Skeletal muscle tissue (tissue), 4 donors: Measurements from ENCODE around the gene CLDN4. TPM values are rescaled to one million over a fixed set of nuclear protein-coding genes. Genes with fewer than 3 reads are reported as not detected.
"Not testable (repeated sequence)": the region's sequence is repeated elsewhere in the genome, so short reads cannot be mapped to it uniquely, and the experiment has no call there.

ENCODE experiments used
- H3K27ac ChIP-seq: one replicate; pipeline ENCODE4 v1.7.0; 2013; ENCODE audit warnings: mild to moderate bottlenecking, low read depth, low read length, inconsistent platforms
- H3K27me3 ChIP-seq, 3 donors: one replicate each; pipeline ENCODE4 v1.7.0; 2013; ENCODE audit warnings: low read length in 3 of 3; ENCODE audit not compliant: control insufficient read depth in 3 of 3, insufficient read depth in 3 of 3
- H3K36me3 ChIP-seq, 3 donors: one replicate each; pipeline ENCODE4 v1.7.0; 2013; ENCODE audit warnings: low read length in 3 of 3; ENCODE audit not compliant: control insufficient read depth in 3 of 3, insufficient read depth in 3 of 3
- H3K4me1 ChIP-seq, 3 donors: one replicate each; pipeline ENCODE4 v1.7.0; 2013; ENCODE audit warnings: low read length in 3 of 3, mild to moderate bottlenecking in 3 of 3; ENCODE audit not compliant: control insufficient read depth in 3 of 3, insufficient read depth in 3 of 3
- H3K4me3 ChIP-seq, 3 donors: one replicate each; pipeline ENCODE4 v1.7.0; 2013; ENCODE audit warnings: low read length in 3 of 3
- H3K9ac ChIP-seq, 3 donors: one replicate each; pipeline ENCODE4 v1.7.0; 2013; ENCODE audit warnings: low read length in 3 of 3, mild to moderate bottlenecking in 3 of 3, moderate library complexity in 2 of 3, low read depth in 1 of 3
- H3K9me3 ChIP-seq, 3 donors: one replicate each; pipeline ENCODE4 v1.7.0; 2013; ENCODE audit warnings: low read length in 3 of 3; ENCODE audit not compliant: control insufficient read depth in 3 of 3
- total RNA-seq: library from RNA; depleted of rRNA; stranded (reverse); fragments of >200 nt; gene quantifications from one replicate; pipeline ENCODE4 v1.2.3, GENCODE V29; 2014
- donor health status: Osteomylitis.

The CLDN4 gene
- total RNA-seq, 1 donor from 2014 or later: not detected

GRCh38 chr7:73831834-73832651 is 1.2 kb downstream of the CLDN4 start:
- Histone ChIP-seq H3K27ac (no peak overlapping the region), H3K27me3 (peaks cover 0 to 25% (median 11%) of the 10 kb centered on the region in 3 donors)

GRCh38 chr7:73832806-73833205 is 2.0 kb downstream of the CLDN4 start:
- Histone ChIP-seq H3K4me3 (no peak overlapping the region), H3K9ac (no peak overlapping the region), H3K27me3 (peaks cover 0 to 25% (median 11%) of the 10 kb centered on the region in 3 donors), H3K4me1 (peaks cover 5 to 6% (median 5%) of the 10 kb centered on the region in 3 donors), H3K36me3 (no peaks in the 10 kb centered on the region), H3K9me3 (no peaks in the 10 kb centered on the region), H3K27ac (no peak overlapping the region)

More at GRCh38 chr7:73831834-73832651, 1.2 kb downstream of the CLDN4 start:
- no peak overlapping the region for H3K9ac ChIP-seq
- no peaks in the 10 kb centered on the region for H3K36me3 ChIP-seq
- H3K4me3 ChIP-seq: no peak overlapping the region
- H3K4me1 ChIP-seq: peaks cover 11% of the 10 kb centered on the region in 3 donors
- no peaks in the 10 kb centered on the region for H3K9me3 ChIP-seq

DNA sequence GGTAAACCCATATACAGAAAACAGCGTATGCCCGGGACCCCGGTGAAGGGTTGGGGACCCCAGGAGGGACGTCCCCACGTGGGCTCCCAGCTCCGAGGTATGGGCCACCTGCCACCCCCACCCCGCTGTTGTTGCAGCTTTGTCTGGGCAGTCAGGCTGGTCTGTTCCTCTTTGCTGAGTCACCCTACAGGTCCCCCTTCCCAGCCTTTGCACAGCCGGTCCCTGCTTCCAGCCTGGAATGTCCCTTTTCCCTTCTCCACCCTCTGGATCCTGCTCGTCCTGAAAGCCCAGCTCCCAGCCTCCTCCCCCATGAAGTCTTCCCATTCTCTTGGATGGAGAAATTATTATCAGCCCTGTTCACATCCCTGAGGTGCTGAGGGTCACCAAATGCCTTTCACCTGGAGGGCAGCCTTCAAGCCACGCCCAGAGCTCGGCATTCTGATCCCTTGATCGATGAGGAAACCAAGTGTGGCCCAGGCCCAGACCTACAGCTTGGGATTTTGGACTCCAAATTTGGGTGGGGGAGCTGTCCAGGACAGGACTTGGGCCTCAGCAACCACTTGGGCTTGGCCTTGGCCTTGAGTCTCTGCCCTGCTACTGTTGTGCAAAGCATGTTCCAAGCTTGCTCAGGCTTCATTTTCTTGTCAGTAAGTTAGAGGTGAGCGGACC is 2.6 kb downstream of the CLDN4 start:
- no peaks in the 10 kb centered on the region for H3K36me3 ChIP-seq
- H3K4me3 ChIP-seq: no peak overlapping the region
- peaks cover 0 to 2% (median under 1%) of the 10 kb centered on the region in 3 donors for H3K4me1 ChIP-seq
- H3K27ac ChIP-seq: no peak overlapping the region
- no peak overlapping the region for H3K9ac ChIP-seq
- peaks cover 0 to 25% (median 11%) of the 10 kb centered on the region in 3 donors for H3K27me3 ChIP-seq
- H3K9me3 ChIP-seq: no peaks in the 10 kb centered on the region

GRCh38 chr7:73834626-73835191 is 3.9 kb downstream of the CLDN4 start:
- Histone ChIP-seq H3K4me1 (peaks cover 0 to 2% (median 0%) of the 10 kb centered on the region in 3 donors), H3K36me3 (no peaks in the 10 kb centered on the region), H3K27ac (no peak overlapping the region), H3K4me3 (no peak overlapping the region), H3K9me3 (no peaks in the 10 kb centered on the region), H3K27me3 (peaks cover 0 to 23% (median 11%) of the 10 kb centered on the region in 3 donors), H3K9ac (no peak overlapping the region)

DNA sequence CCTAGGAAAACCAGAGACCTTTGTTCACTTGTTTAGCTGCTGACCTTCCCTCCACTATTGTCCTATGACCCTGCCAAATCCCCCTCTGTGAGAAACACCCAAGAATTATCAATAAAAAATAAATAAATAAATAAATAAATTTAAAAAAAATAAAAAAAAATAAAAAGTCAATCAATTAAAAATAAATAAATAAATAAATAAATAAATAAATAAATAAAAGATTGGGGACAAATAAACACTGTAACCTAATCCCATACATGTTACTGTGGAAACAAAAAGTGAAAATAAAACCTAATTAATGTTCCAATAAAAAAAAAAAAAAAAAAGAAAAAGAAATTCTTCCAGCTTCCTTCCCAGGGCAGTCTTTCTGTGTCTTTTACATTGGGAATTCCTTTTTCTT is 6.4 kb downstream of the CLDN4 start:
- not testable (repeated sequence) for H3K27me3 ChIP-seq, H3K9me3 ChIP-seq, H3K4me3 ChIP-seq, H3K9ac ChIP-seq, H3K27ac ChIP-seq, H3K36me3 ChIP-seq, H3K4me1 ChIP-seq

DNA sequence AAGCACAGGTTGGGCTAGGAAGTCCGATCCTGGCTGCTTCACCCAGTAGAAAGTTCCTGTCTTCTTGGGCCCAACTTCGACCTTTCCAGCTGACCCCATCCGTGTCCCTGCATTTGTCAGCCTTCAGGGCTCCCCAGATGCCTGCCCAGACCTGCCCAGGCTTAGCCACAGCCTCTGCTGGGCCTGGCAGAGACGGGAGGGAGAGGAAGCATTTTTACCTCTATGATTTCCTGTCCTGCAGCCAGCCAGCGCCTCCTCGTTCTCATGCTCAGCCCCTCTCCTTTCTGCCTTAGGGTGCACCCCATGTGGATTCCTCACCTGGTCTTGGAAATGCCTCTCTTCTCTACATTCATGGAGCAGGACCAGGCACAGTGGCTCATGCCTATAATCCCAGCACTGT is 7.8 kb downstream of the CLDN4 start:
- H3K27me3 ChIP-seq: no peaks in the 10 kb centered on the region
- H3K4me1 ChIP-seq: peaks cover 5 to 10% (median 6%) of the 10 kb centered on the region in 3 donors
- no peak overlapping the region for H3K4me3 ChIP-seq
- H3K9ac ChIP-seq: no peak overlapping the region
- H3K27ac ChIP-seq: no peak overlapping the region
- H3K9me3 ChIP-seq: no peaks in the 10 kb centered on the region
- no peaks in the 10 kb centered on the region for H3K36me3 ChIP-seq

- no peak overlapping the region for H3K27ac ChIP-seq
- peaks cover 5 to 10% (median 6%) of the 10 kb centered on the region in 3 donors for H3K4me1 ChIP-seq
- H3K27me3 ChIP-seq: no peaks in the 10 kb centered on the region
- no peak overlapping the region for H3K9ac ChIP-seq
- H3K4me3 ChIP-seq: no peak overlapping the region
- H3K9me3 ChIP-seq: no peaks in the 10 kb centered on the region
- no peaks in the 10 kb centered on the region for H3K36me3 ChIP-seq
Observed at GRCh38 chr7:73839290-73839689, 8.5 kb downstream of the CLDN4 start.

- H3K27me3 ChIP-seq: no peaks in the 10 kb centered on the region
- no peak overlapping the region for H3K9ac ChIP-seq
- peaks cover 5 to 10% (median 6%) of the 10 kb centered on the region in 3 donors for H3K4me1 ChIP-seq
- H3K9me3 ChIP-seq: no peaks in the 10 kb centered on the region
- H3K27ac ChIP-seq: no peak overlapping the region
- no peak overlapping the region for H3K4me3 ChIP-seq
- no peaks in the 10 kb centered on the region for H3K36me3 ChIP-seq
Observed at GRCh38 chr7:73839743-73840714, 9.2 kb downstream of the CLDN4 start.

DNA sequence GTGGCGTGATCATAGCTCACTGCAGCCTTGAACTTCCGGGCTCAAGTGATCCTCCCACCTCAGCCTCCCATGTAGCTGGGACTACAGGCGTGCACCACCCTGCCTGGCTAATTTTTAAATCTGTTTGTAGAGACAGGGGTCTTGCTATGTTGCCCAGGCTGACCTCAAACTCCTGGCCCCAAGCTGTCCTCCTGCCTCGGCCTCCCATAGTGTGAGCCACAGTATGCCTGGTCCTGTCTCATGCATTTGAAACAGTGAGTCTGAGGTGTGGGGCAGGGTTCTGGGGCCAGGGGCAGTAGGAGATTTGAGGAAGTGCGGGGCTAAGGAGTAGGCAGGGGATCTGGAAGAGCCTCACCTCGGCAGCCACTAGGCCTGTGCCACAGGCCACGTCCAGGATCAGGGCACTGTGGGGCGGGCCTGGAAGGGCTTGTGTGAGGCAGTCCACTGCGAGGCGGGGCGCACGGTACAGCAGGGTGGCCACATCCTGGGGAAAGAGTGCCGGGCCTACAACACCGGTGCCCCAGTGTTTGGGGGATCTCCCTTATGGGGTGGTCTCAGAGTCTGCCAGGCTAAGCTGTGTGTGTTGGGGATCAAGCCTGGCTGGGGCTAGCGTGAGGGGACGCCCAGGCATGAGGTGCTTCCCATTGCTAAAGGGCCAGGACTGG is 10.1 kb downstream of the CLDN4 start:
- Histone ChIP-seq H3K4me1 (peaks cover 5 to 10% (median 6%) of the 10 kb centered on the region in 3 donors), H3K9ac (no peak overlapping the region), H3K9me3 (no peaks in the 10 kb centered on the region), H3K27ac (no peak overlapping the region), H3K36me3 (no peaks in the 10 kb centered on the region), H3K4me3 (no peak overlapping the region), H3K27me3 (no peaks in the 10 kb centered on the region)
